HUES6 (cell line): ENCODE results near the gene SUGP2.

Source experiments
- H3K27ac ChIP-seq: 2 replicates; pipeline ENCODE4 v1.7.0; 2013; ENCODE audit warnings: low read depth, mild to moderate bottlenecking, low read length, inconsistent platforms
- H3K27me3 ChIP-seq: 2 replicates; pipeline ENCODE4 v1.6.1; 2013; ENCODE audit warnings: low read length; ENCODE audit not compliant: control insufficient read depth, insufficient read depth
- H3K36me3 ChIP-seq: 2 replicates; pipeline ENCODE4 v1.6.1; 2013; ENCODE audit warnings: low read length; ENCODE audit not compliant: control insufficient read depth, insufficient read depth
- H3K4me1 ChIP-seq: 2 replicates; pipeline ENCODE4 v1.6.1; 2013; ENCODE audit warnings: low read length; ENCODE audit not compliant: control insufficient read depth, insufficient read depth
- H3K4me3 ChIP-seq: 2 replicates; pipeline ENCODE4 v1.5.1; 2013; ENCODE audit warnings: low read depth, low read length
- H3K9ac ChIP-seq: one replicate; pipeline ENCODE4 v1.6.1; 2013; ENCODE audit warnings: mild to moderate bottlenecking, low read length
- H3K9me3 ChIP-seq: 2 replicates; pipeline ENCODE4 v1.6.1; 2013; ENCODE audit warnings: low read depth, low read length; ENCODE audit not compliant: control insufficient read depth, insufficient read depth

SUGP2 gene

DNA sequence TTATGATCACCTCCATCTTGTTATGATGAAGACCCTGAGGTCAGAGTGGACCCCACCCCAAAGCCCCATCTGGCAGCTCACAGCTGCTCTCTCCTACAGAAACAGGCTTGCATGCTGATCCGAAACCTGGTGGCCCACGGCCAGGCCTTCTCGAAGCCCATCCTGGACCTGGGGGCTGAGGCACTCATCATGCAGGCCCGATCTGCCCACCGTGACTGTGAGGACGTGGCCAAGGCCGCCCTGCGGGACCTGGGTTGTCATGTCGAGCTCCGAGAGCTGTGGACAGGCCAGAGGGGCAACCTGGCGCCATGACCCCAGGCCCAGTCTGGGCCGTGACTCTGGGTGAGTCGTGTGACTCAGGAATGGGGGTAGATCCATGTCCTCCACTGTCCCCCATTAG lies 24.0 kb upstream of the SUGP2 start:
- H3K36me3 ChIP-seq, result peaks cover 64% of the 10 kb centered on the region
- H3K9me3 ChIP-seq, result no peaks in the 10 kb centered on the region
- no peak overlapping the region for H3K4me3 ChIP-seq
- H3K27me3 ChIP-seq, result no peaks in the 10 kb centered on the region
- H3K27ac ChIP-seq, result no peak overlapping the region
- H3K9ac ChIP-seq, result no peak overlapping the region
- H3K4me1 ChIP-seq, result peaks cover 3% of the 10 kb centered on the region

- Histone ChIP-seq H3K36me3 (peaks cover 69% of the 10 kb centered on the region), H3K4me1 (no peaks in the 10 kb centered on the region), H3K4me3 (no peak overlapping the region), H3K9me3 (no peaks in the 10 kb centered on the region), H3K27me3 (no peaks in the 10 kb centered on the region), H3K27ac (no peak overlapping the region), H3K9ac (no peak overlapping the region)
These were observed 23.4 kb upstream of the SUGP2 start for GRCh38 chr19:19056636-19057275.

- Histone ChIP-seq H3K27ac (no peak overlapping the region), H3K4me3 (no peak overlapping the region), H3K27me3 (no peaks in the 10 kb centered on the region), H3K9ac (no peak overlapping the region), H3K9me3 (no peaks in the 10 kb centered on the region), H3K36me3 (peaks cover 78% of the 10 kb centered on the region), H3K4me1 (no peaks in the 10 kb centered on the region)
These were observed 22.4 kb upstream of the SUGP2 start for GRCh38 chr19:19055701-19056100.

GRCh38 chr19:19054939-19055440 lies 21.7 kb upstream of the SUGP2 start:
- Histone ChIP-seq H3K9me3 (no peaks in the 10 kb centered on the region), H3K36me3 (peaks cover 83% of the 10 kb centered on the region), H3K27ac (no peak overlapping the region), H3K9ac (no peak overlapping the region), H3K4me3 (no peak overlapping the region), H3K27me3 (no peaks in the 10 kb centered on the region), H3K4me1 (no peaks in the 10 kb centered on the region)

DNA sequence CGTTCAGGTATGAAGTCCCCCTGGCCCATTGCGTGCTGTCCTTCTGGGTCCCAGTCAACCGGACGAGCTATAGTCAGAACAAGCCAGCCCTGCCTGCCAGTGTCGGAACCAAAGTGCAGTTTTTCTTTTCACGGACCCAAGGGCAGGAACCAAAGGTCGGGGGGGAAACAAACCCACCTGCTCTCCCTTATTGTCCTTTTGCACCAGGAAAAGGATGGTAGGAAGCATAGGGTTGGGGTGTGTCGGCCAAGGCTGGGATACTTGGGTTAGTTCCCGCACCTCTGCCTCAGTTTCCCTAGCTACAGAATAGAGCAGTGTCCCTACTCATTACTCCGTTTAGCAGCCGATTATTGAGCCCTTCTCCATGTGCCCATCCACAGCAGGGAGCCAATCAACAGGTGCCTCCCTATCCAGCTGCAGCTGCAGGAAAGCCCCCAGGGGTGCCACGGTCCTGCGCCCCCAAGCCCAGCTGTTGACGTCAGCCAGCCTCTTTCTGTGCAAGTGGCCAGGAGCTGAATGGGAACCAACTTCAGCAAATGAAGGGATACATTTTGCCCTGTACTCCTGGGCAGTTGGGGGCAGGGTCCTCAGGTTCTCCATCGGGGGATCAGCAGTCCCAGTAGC lies 21.1 kb upstream of the SUGP2 start:
- Histone ChIP-seq H3K27me3 (no peaks in the 10 kb centered on the region), H3K9ac (no peak overlapping the region), H3K4me3 (no peak overlapping the region), H3K4me1 (no peaks in the 10 kb centered on the region), H3K36me3 (peaks cover 81% of the 10 kb centered on the region), H3K27ac (no peak overlapping the region), H3K9me3 (no peaks in the 10 kb centered on the region)

GRCh38 chr19:19053508-19054314 lies 20.4 kb upstream of the SUGP2 start:
- Histone ChIP-seq H3K4me3 (no peak overlapping the region), H3K4me1 (no peaks in the 10 kb centered on the region), H3K36me3 (peaks cover 80% of the 10 kb centered on the region), H3K27ac (no peak overlapping the region), H3K9ac (no peak overlapping the region), H3K9me3 (no peaks in the 10 kb centered on the region), H3K27me3 (no peaks in the 10 kb centered on the region)

GRCh38 chr19:19052921-19053320 lies 19.6 kb upstream of the SUGP2 start:
- H3K36me3 ChIP-seq, result peaks cover 75% of the 10 kb centered on the region
- no peak overlapping the region for H3K9ac ChIP-seq
- H3K9me3 ChIP-seq, result no peaks in the 10 kb centered on the region
- no peak overlapping the region for H3K27ac ChIP-seq
- no peaks in the 10 kb centered on the region for H3K27me3 ChIP-seq
- no peak overlapping the region for H3K4me3 ChIP-seq
- H3K4me1 ChIP-seq, result no peaks in the 10 kb centered on the region

- H3K9me3 ChIP-seq, result no peaks in the 10 kb centered on the region
- no peak overlapping the region for H3K9ac ChIP-seq
- H3K4me3 ChIP-seq, result no peak overlapping the region
- no peaks in the 10 kb centered on the region for H3K27me3 ChIP-seq
- H3K27ac ChIP-seq, result no peak overlapping the region
- H3K4me1 ChIP-seq, result no peaks in the 10 kb centered on the region
- H3K36me3 ChIP-seq, result peaks cover 73% of the 10 kb centered on the region
These were observed 18.3 kb upstream of the SUGP2 start for GRCh38 chr19:19051478-19052213.

DNA sequence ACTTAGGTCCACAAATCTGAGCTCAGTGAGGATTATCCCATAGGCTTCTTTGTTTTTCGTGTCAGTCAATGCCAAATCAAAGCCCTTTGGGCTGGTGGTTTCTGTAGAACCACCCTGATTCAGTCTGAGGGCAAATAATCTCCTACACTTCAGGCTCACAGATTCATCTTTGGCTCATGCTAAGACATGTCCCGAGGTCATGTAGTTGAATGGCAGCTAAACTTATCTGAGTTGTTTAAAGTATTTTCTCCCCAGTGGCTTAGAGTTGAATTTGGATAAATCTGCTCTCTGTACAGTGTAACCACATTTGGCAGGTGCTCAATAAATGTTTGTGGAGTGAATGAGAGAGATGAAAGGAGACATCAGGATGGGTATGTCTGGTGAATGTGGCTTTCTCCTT lies 17.4 kb upstream of the SUGP2 start:
- Histone ChIP-seq H3K4me1 (no peaks in the 10 kb centered on the region), H3K9ac (no peak overlapping the region), H3K9me3 (no peaks in the 10 kb centered on the region), H3K4me3 (no peak overlapping the region), H3K27me3 (no peaks in the 10 kb centered on the region), H3K27ac (no peak overlapping the region), H3K36me3 (peaks cover 76% of the 10 kb centered on the region)

DNA sequence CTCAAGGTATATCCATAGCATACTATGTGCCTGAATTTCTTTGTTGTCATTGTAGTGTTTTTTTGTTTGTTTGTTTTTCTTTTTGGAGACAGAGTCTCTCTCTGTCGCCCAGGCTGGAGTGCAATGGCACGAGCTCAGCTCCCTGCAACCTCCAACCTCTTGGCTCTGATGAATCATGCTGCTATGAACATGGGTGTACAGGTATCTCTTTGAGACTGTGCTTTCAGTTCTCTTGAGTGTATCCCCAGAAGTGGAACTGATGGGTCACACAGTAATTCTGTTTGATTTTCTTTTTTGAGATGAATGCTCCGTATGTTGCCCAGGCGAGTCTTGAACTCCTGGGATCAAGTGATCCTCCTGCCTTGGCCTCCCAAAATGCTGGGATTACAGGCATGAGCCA lies 16.8 kb upstream of the SUGP2 start:
- Histone ChIP-seq H3K27ac (no peak overlapping the region), H3K4me3 (no peak overlapping the region), H3K4me1 (no peaks in the 10 kb centered on the region), H3K9me3 (no peaks in the 10 kb centered on the region), H3K27me3 (no peaks in the 10 kb centered on the region), H3K9ac (no peak overlapping the region), H3K36me3 (peaks cover 72% of the 10 kb centered on the region)
